Measurements from ENCODE around the gene CACNA1B.

- TF ChIP-seq EP300 (IDR thresholded peaks at IDR 0.05): no peak
- TF ChIP-seq, protein P1, sequence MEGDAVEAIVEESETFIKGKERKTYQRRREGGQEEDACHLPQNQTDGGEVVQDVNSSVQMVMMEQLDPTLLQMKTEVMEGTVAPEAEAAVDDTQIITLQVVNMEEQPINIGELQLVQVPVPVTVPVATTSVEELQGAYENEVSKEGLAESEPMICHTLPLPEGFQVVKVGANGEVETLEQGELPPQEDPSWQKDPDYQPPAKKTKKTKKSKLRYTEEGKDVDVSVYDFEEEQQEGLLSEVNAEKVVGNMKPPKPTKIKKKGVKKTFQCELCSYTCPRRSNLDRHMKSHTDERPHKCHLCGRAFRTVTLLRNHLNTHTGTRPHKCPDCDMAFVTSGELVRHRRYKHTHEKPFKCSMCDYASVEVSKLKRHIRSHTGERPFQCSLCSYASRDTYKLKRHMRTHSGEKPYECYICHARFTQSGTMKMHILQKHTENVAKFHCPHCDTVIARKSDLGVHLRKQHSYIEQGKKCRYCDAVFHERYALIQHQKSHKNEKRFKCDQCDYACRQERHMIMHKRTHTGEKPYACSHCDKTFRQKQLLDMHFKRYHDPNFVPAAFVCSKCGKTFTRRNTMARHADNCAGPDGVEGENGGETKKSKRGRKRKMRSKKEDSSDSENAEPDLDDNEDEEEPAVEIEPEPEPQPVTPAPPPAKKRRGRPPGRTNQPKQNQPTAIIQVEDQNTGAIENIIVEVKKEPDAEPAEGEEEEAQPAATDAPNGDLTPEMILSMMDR (IDR thresholded peaks at IDR 0.05): no peak
- TF ChIP-seq POLR2AphosphoS5 (IDR thresholded peaks at IDR 0.05): no peak
Observed at GRCh38 chr9:138046641-138047301, 169.2 kb downstream of the CACNA1B start.

Data from gastroesophageal sphincter (tissue), 3 donors.